Occipital lobe (tissue), 2 donors: ENCODE measurements around the gene PPP1R36. TPM values are rescaled to one million over a fixed set of nuclear protein-coding genes. Genes with fewer than 3 reads are reported as not detected.
"Not testable (repeated sequence)": the region's sequence is repeated elsewhere in the genome, so short reads cannot be mapped to it uniquely, and the experiment has no call there.

Experiments
- DNase-seq: peaks from one replicate; lab custom pipeline; 2025; lab: John Stamatoyannopoulos, UW
- total RNA-seq: library from RNA; depleted of rRNA; stranded (reverse); fragments of >200 nt; gene quantifications from one replicate; pipeline ENCODE4 v1.2.3, GENCODE V29; 2014

The PPP1R36 gene
- total RNA-seq, 1 donor from 2014 or later, result 1.4 TPM

- DNase-seq, result no peak
Measured at GRCh38 chr14:64518229-64518628, 31.5 kb upstream of the PPP1R36 start.

GRCh38 chr14:64520699-64521098 is 29.1 kb upstream of the PPP1R36 start:
- DNase-seq, result no peak

GRCh38 chr14:64522591-64523355 is 27.0 kb upstream of the PPP1R36 start:
- no peak for DNase-seq

- no peak for DNase-seq
Measured at GRCh38 chr14:64525354-64525753, 24.4 kb upstream of the PPP1R36 start.

GRCh38 chr14:64531567-64531966 is 18.2 kb upstream of the PPP1R36 start:
- no peak for DNase-seq

- no peak for DNase-seq
Measured at GRCh38 chr14:64536488-64537245, 13.1 kb upstream of the PPP1R36 start.

GRCh38 chr14:64540208-64541202 is 9.3 kb upstream of the PPP1R36 start, which contains the start of gene HSPA2:
Gene HSPA2, plus strand, starts transcription at chr14:64540741. Its CDS starts 109 bp downstream, at chr14:64540850.
- DNase-seq, result peak; percentile 98

GRCh38 chr14:64541261-64541971 is 8.3 kb upstream of the PPP1R36 start:
- DNase-seq, result no peak

- DNase-seq, result no peak
Measured at GRCh38 chr14:64541972-64542835, 7.6 kb upstream of the PPP1R36 start.

GRCh38 chr14:64542836-64543201 is 6.9 kb upstream of the PPP1R36 start:
- DNase-seq, result no peak

GRCh38 chr14:64544607-64545312 is 5.0 kb upstream of the PPP1R36 start:
- DNase-seq, result no peak

GRCh38 chr14:64549016-64549415 is 745 bp upstream of the PPP1R36 start:
- DNase-seq, result no peak

- no peak for DNase-seq
Measured at GRCh38 chr14:64550621-64551333, 1.0 kb downstream of the PPP1R36 start.

GRCh38 chr14:64554556-64554955 is 4.8 kb downstream of the PPP1R36 start:
- no peak for DNase-seq

GRCh38 chr14:64556526-64556925 is 6.8 kb downstream of the PPP1R36 start:
- no peak for DNase-seq

GRCh38 chr14:64558216-64558615 is 8.5 kb downstream of the PPP1R36 start:
- not testable (repeated sequence) for DNase-seq

GRCh38 chr14:64561631-64562030 is 11.9 kb downstream of the PPP1R36 start:
- no peak for DNase-seq

- no peak for DNase-seq
Measured at GRCh38 chr14:64562436-64562835, 12.7 kb downstream of the PPP1R36 start.

- no peak for DNase-seq
Measured at GRCh38 chr14:64563696-64564095, 13.9 kb downstream of the PPP1R36 start.
